Measurements from ENCODE around the gene PKDREJ.

The PKDREJ gene

GRCh38 chr22:46240506-46240905, 22.6 kb downstream of the PKDREJ start:
- no peaks in the 10 kb centered on the region for H3K4me1 ChIP-seq (ENCODE audit: control insufficient read depth, low read depth, low read length)
- H3K36me3 ChIP-seq (ENCODE audit: control insufficient read depth, low read depth, low read length) = no peaks in the 10 kb centered on the region
- no peak overlapping the region for H3K27ac ChIP-seq (ENCODE audit: low read length)
- no peaks in the 10 kb centered on the region for H3K9me3 ChIP-seq (ENCODE audit: control insufficient read depth, low read depth, low read length)
- H3K27me3 ChIP-seq (ENCODE audit: control insufficient read depth, insufficient read depth, low read length) = no peaks in the 10 kb centered on the region
- no peak overlapping the region for H3K9ac ChIP-seq (ENCODE audit: low read length)
- H3K4me3 ChIP-seq (ENCODE audit: low read length) = no peak overlapping the region

GRCh38 chr22:46240073-46240472, 23.1 kb downstream of the PKDREJ start:
- Histone ChIP-seq H3K27ac (ENCODE audit: low read length) (no peak overlapping the region), H3K36me3 (ENCODE audit: control insufficient read depth, low read depth, low read length) (no peaks in the 10 kb centered on the region), H3K4me3 (ENCODE audit: low read length) (no peak overlapping the region), H3K27me3 (ENCODE audit: control insufficient read depth, insufficient read depth, low read length) (no peaks in the 10 kb centered on the region), H3K9ac (ENCODE audit: low read length) (no peak overlapping the region), H3K9me3 (ENCODE audit: control insufficient read depth, low read depth, low read length) (no peaks in the 10 kb centered on the region), H3K4me1 (ENCODE audit: control insufficient read depth, low read depth, low read length) (no peaks in the 10 kb centered on the region)

GRCh38 chr22:46239261-46240048, 23.7 kb downstream of the PKDREJ start:
- Histone ChIP-seq H3K36me3 (ENCODE audit: control insufficient read depth, low read depth, low read length) (no peaks in the 10 kb centered on the region), H3K9ac (ENCODE audit: low read length) (no peak overlapping the region), H3K4me3 (ENCODE audit: low read length) (no peak overlapping the region), H3K9me3 (ENCODE audit: control insufficient read depth, low read depth, low read length) (no peaks in the 10 kb centered on the region), H3K4me1 (ENCODE audit: control insufficient read depth, low read depth, low read length) (no peaks in the 10 kb centered on the region), H3K27me3 (ENCODE audit: control insufficient read depth, insufficient read depth, low read length) (no peaks in the 10 kb centered on the region), H3K27ac (ENCODE audit: low read length) (no peak overlapping the region)

- Histone ChIP-seq H3K4me3 (ENCODE audit: low read length) (no peak overlapping the region), H3K4me1 (ENCODE audit: control insufficient read depth, low read depth, low read length) (no peaks in the 10 kb centered on the region), H3K9me3 (ENCODE audit: control insufficient read depth, low read depth, low read length) (no peaks in the 10 kb centered on the region), H3K9ac (ENCODE audit: low read length) (no peak overlapping the region), H3K27me3 (ENCODE audit: control insufficient read depth, insufficient read depth, low read length) (no peaks in the 10 kb centered on the region), H3K27ac (ENCODE audit: low read length) (no peak overlapping the region), H3K36me3 (ENCODE audit: control insufficient read depth, low read depth, low read length) (no peaks in the 10 kb centered on the region)
Observed at GRCh38 chr22:46238541-46238940, 24.6 kb downstream of the PKDREJ start.

GRCh38 chr22:46237453-46238124, 25.6 kb downstream of the PKDREJ start:
- H3K9ac ChIP-seq (ENCODE audit: low read length) = no peak overlapping the region
- H3K27me3 ChIP-seq (ENCODE audit: control insufficient read depth, insufficient read depth, low read length) = no peaks in the 10 kb centered on the region
- no peaks in the 10 kb centered on the region for H3K9me3 ChIP-seq (ENCODE audit: control insufficient read depth, low read depth, low read length)
- H3K4me1 ChIP-seq (ENCODE audit: control insufficient read depth, low read depth, low read length) = no peaks in the 10 kb centered on the region
- no peaks in the 10 kb centered on the region for H3K36me3 ChIP-seq (ENCODE audit: control insufficient read depth, low read depth, low read length)
- H3K27ac ChIP-seq (ENCODE audit: low read length) = no peak overlapping the region
- H3K4me3 ChIP-seq (ENCODE audit: low read length) = no peak overlapping the region

- Histone ChIP-seq H3K4me3 (ENCODE audit: low read length) (no peak overlapping the region), H3K4me1 (ENCODE audit: control insufficient read depth, low read depth, low read length) (no peaks in the 10 kb centered on the region), H3K36me3 (ENCODE audit: control insufficient read depth, low read depth, low read length) (no peaks in the 10 kb centered on the region), H3K27me3 (ENCODE audit: control insufficient read depth, insufficient read depth, low read length) (no peaks in the 10 kb centered on the region), H3K9me3 (ENCODE audit: control insufficient read depth, low read depth, low read length) (no peaks in the 10 kb centered on the region), H3K9ac (ENCODE audit: low read length) (no peak overlapping the region), H3K27ac (ENCODE audit: low read length) (no peak overlapping the region)
Observed at GRCh38 chr22:46234969-46235368, 28.2 kb downstream of the PKDREJ start.

- Histone ChIP-seq H3K9ac (ENCODE audit: low read length) (no peak overlapping the region), H3K4me3 (ENCODE audit: low read length) (no peak overlapping the region), H3K4me1 (ENCODE audit: control insufficient read depth, low read depth, low read length) (no peaks in the 10 kb centered on the region), H3K36me3 (ENCODE audit: control insufficient read depth, low read depth, low read length) (no peaks in the 10 kb centered on the region), H3K9me3 (ENCODE audit: control insufficient read depth, low read depth, low read length) (no peaks in the 10 kb centered on the region), H3K27me3 (ENCODE audit: control insufficient read depth, insufficient read depth, low read length) (no peaks in the 10 kb centered on the region), H3K27ac (ENCODE audit: low read length) (no peak overlapping the region)
Observed at GRCh38 chr22:46233231-46233630, 29.9 kb downstream of the PKDREJ start.

GRCh38 chr22:46230262-46230901, 32.8 kb downstream of the PKDREJ start:
- Histone ChIP-seq H3K9ac (ENCODE audit: low read length) (no peak overlapping the region), H3K4me3 (ENCODE audit: low read length) (no peak overlapping the region), H3K4me1 (ENCODE audit: control insufficient read depth, low read depth, low read length) (no peaks in the 10 kb centered on the region), H3K9me3 (ENCODE audit: control insufficient read depth, low read depth, low read length) (no peaks in the 10 kb centered on the region), H3K27ac (ENCODE audit: low read length) (no peak overlapping the region), H3K36me3 (ENCODE audit: control insufficient read depth, low read depth, low read length) (no peaks in the 10 kb centered on the region), H3K27me3 (ENCODE audit: control insufficient read depth, insufficient read depth, low read length) (no peaks in the 10 kb centered on the region)

GRCh38 chr22:46229701-46230100, 33.4 kb downstream of the PKDREJ start:
- no peak overlapping the region for H3K27ac ChIP-seq (ENCODE audit: low read length)
- no peak overlapping the region for H3K4me3 ChIP-seq (ENCODE audit: low read length)
- no peak overlapping the region for H3K9ac ChIP-seq (ENCODE audit: low read length)
- no peaks in the 10 kb centered on the region for H3K4me1 ChIP-seq (ENCODE audit: control insufficient read depth, low read depth, low read length)
- no peaks in the 10 kb centered on the region for H3K27me3 ChIP-seq (ENCODE audit: control insufficient read depth, insufficient read depth, low read length)
- H3K9me3 ChIP-seq (ENCODE audit: control insufficient read depth, low read depth, low read length) = no peaks in the 10 kb centered on the region
- no peaks in the 10 kb centered on the region for H3K36me3 ChIP-seq (ENCODE audit: control insufficient read depth, low read depth, low read length)

GRCh38 chr22:46226577-46226976, 36.6 kb downstream of the PKDREJ start:
- no peak overlapping the region for H3K9ac ChIP-seq (ENCODE audit: low read length)
- no peaks in the 10 kb centered on the region for H3K27me3 ChIP-seq (ENCODE audit: control insufficient read depth, insufficient read depth, low read length)
- no peaks in the 10 kb centered on the region for H3K4me1 ChIP-seq (ENCODE audit: control insufficient read depth, low read depth, low read length)
- no peak overlapping the region for H3K4me3 ChIP-seq (ENCODE audit: low read length)
- H3K27ac ChIP-seq (ENCODE audit: low read length) = no peak overlapping the region
- H3K9me3 ChIP-seq (ENCODE audit: control insufficient read depth, low read depth, low read length) = no peaks in the 10 kb centered on the region
- no peaks in the 10 kb centered on the region for H3K36me3 ChIP-seq (ENCODE audit: control insufficient read depth, low read depth, low read length)

- H3K36me3 ChIP-seq (ENCODE audit: control insufficient read depth, low read depth, low read length) = no peaks in the 10 kb centered on the region
Observed at GRCh38 chr22:46225631-46226030, 37.5 kb downstream of the PKDREJ start.

More at GRCh38 chr22:46225631-46226030, 37.5 kb downstream of the PKDREJ start:
- H3K9me3 ChIP-seq (ENCODE audit: control insufficient read depth, low read depth, low read length) = no peaks in the 10 kb centered on the region
- H3K4me1 ChIP-seq (ENCODE audit: control insufficient read depth, low read depth, low read length) = no peaks in the 10 kb centered on the region
- no peaks in the 10 kb centered on the region for H3K27me3 ChIP-seq (ENCODE audit: control insufficient read depth, insufficient read depth, low read length)
- H3K9ac ChIP-seq (ENCODE audit: low read length) = no peak overlapping the region
- no peak overlapping the region for H3K4me3 ChIP-seq (ENCODE audit: low read length)
- no peak overlapping the region for H3K27ac ChIP-seq (ENCODE audit: low read length)
